ENCODE measurements around the gene PCBD2. TPM values are rescaled to one million over a fixed set of nuclear protein-coding genes. Genes with fewer than 3 reads are reported as not detected.

The PCBD2 gene
- total RNA-seq, 3 donors from 2014 or later (not counting 1 experiment from before 2014, with no cell fraction given): 7.6 to 11.5 (median 7.7) TPM

DNA sequence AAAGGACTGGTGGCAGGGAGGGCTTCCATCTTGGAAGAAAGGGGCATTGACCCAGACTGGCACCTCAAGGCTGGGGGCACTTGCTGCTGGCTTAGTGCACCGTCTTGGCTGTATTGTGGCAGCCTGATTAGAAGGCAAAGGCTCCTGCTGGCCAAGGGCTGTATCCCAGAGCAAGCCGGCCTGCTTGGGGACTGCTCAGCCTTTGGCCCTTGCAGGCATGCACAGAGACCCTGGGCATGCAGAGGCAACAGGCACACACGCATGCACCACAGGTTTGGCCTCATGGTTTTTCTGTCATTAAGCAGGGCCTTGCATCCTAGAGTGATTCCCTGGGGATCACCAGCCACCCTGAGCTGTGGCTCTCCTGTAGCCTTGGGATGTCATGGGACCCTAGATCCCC, 100.1 kb downstream of the PCBD2 start:
- Mint-ChIP-seq H3K4me3 (no peak overlapping the region), H3K9me3 (no peaks in the 10 kb centered on the region)
- no peak for DNase-seq

DNA sequence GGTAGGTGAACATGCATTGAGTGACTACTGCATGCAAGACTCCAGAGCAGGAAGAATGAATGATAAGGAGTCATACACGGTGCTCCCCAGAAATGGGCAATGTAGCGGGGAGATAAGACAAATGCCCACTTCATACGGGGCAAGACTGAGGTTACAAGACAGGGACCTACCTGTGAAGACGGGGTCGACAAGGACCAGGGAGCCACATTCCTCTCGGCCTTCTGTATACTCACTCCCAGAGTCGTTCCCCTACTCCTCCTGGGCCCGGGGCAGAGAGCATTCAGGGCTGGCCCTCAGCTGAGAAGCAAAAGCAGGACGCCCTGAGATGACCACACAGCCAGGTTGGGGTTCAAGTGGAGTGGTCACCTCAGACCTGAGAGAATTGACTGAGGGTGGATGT, 102.4 kb downstream of the PCBD2 start:
- Histone ChIP-seq H3K4me3 (ENCODE audit: low read length) (no peak overlapping the region), H3K36me3 (ENCODE audit: control insufficient read depth, insufficient read depth, low read length) (no peaks in the 10 kb centered on the region), H3K27ac (ENCODE audit: low read length) (no peak overlapping the region), H3K4me1 (ENCODE audit: control insufficient read depth, insufficient read depth, low read length) (no peaks in the 10 kb centered on the region), H3K27me3 (ENCODE audit: control insufficient read depth, insufficient read depth, low read length) (no peaks in the 10 kb centered on the region), H3K9me3 (ENCODE audit: control insufficient read depth, insufficient read depth, low read length) (no peaks in the 10 kb centered on the region)
- Mint-ChIP-seq H3K36me3 (no peaks in the 10 kb centered on the region), H3K4me1 (no peaks in the 10 kb centered on the region), H3K9me3 (no peaks in the 10 kb centered on the region), H3K27ac (no peak overlapping the region), H3K27me3 (ENCODE audit: low read depth in 2 of 2) (no peaks in the 10 kb centered on the region), H3K4me3 (no peak overlapping the region)
- ATAC-seq (no peak), DNase-seq (no peak)
- intact Hi-C loops (cut with micrococcal nuclease): no loop called here
- TF ChIP-seq, protein P1, sequence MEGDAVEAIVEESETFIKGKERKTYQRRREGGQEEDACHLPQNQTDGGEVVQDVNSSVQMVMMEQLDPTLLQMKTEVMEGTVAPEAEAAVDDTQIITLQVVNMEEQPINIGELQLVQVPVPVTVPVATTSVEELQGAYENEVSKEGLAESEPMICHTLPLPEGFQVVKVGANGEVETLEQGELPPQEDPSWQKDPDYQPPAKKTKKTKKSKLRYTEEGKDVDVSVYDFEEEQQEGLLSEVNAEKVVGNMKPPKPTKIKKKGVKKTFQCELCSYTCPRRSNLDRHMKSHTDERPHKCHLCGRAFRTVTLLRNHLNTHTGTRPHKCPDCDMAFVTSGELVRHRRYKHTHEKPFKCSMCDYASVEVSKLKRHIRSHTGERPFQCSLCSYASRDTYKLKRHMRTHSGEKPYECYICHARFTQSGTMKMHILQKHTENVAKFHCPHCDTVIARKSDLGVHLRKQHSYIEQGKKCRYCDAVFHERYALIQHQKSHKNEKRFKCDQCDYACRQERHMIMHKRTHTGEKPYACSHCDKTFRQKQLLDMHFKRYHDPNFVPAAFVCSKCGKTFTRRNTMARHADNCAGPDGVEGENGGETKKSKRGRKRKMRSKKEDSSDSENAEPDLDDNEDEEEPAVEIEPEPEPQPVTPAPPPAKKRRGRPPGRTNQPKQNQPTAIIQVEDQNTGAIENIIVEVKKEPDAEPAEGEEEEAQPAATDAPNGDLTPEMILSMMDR (IDR thresholded peaks at IDR 0.05): no peak
- 89% methylated on average over 9 of the region's 9 CpGs for WGBS (ENCODE audit: insufficient coverage)

More for the DNA sequence above, 100.1 kb downstream of the PCBD2 start:
- no peak for ATAC-seq
- Histone ChIP-seq H3K27me3 (ENCODE audit: control insufficient read depth, insufficient read depth, low read length) (no peaks in the 10 kb centered on the region), H3K36me3 (ENCODE audit: control insufficient read depth, insufficient read depth, low read length) (no peaks in the 10 kb centered on the region), H3K4me1 (ENCODE audit: control insufficient read depth, insufficient read depth, low read length) (no peaks in the 10 kb centered on the region), H3K27ac (ENCODE audit: low read length) (no peak overlapping the region), H3K4me3 (ENCODE audit: low read length) (no peak overlapping the region), H3K9me3 (ENCODE audit: control insufficient read depth, insufficient read depth, low read length) (no peaks in the 10 kb centered on the region)
- intact Hi-C loops (cut with micrococcal nuclease): no loop called here
- 76% methylated on average over 3 of the region's 3 CpGs for WGBS (ENCODE audit: insufficient coverage)
- TF ChIP-seq, protein P1 (IDR thresholded peaks at IDR 0.05): no peak
- Mint-ChIP-seq H3K4me1 (no peaks in the 10 kb centered on the region), H3K27ac (no peak overlapping the region), H3K36me3 (no peaks in the 10 kb centered on the region), H3K27me3 (ENCODE audit: low read depth in 2 of 2) (no peaks in the 10 kb centered on the region)

DNA sequence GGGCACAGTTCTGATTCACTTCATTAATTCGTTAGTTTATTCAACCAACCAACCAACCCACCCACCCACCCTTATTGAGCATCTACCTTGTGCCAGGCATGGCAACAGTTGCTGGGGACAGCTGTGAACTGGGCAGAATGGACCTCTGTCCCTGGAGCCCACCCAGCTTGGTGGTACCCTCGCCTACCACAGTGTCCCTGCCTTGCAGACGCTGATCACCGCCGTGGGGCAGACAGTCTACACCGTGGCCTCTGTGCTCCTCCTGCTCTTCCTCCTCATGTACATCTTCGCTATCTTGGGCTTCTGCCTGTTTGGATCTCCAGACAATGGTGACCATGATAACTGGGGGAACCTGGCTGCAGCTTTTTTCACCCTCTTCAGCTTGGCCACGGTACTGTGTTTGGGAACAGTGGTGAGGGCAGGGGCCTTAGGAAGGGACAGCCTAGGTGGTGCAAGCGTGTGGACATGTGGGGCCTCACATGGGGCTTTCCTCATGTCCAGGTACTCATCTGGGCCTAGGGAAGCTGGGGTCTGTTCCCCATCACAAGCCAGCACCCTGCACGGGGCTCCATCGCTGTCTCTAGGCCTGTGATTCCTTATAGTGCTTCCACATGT, 102.9 kb downstream of the PCBD2 start:
- H3K9me3 ChIP-seq (ENCODE audit: control insufficient read depth, insufficient read depth, low read length): no peaks in the 10 kb centered on the region
- no peak overlapping the region for H3K4me3 ChIP-seq (ENCODE audit: low read length)
- no peaks in the 10 kb centered on the region for H3K27me3 ChIP-seq (ENCODE audit: control insufficient read depth, insufficient read depth, low read length)
- ATAC-seq: no peak
- no peaks in the 10 kb centered on the region for H3K36me3 ChIP-seq (ENCODE audit: control insufficient read depth, insufficient read depth, low read length)
- 78% methylated on average over 11 of the region's 11 CpGs for WGBS (ENCODE audit: insufficient coverage)
- H3K4me3 Mint-ChIP-seq: no peak overlapping the region
- H3K27ac Mint-ChIP-seq: no peak overlapping the region
- DNase-seq: no peak
- no peaks in the 10 kb centered on the region for H3K4me1 ChIP-seq (ENCODE audit: control insufficient read depth, insufficient read depth, low read length)
- H3K27ac ChIP-seq (ENCODE audit: low read length): no peak overlapping the region
- intact Hi-C loops (cut with micrococcal nuclease): no loop called here
- H3K27me3 Mint-ChIP-seq (ENCODE audit: low read depth in 2 of 2): no peaks in the 10 kb centered on the region
- H3K9me3 Mint-ChIP-seq: no peaks in the 10 kb centered on the region
- TF ChIP-seq, protein P1 (IDR thresholded peaks at IDR 0.05): no peak
- H3K36me3 Mint-ChIP-seq: no peaks in the 10 kb centered on the region
- H3K4me1 Mint-ChIP-seq: no peaks in the 10 kb centered on the region

DNA sequence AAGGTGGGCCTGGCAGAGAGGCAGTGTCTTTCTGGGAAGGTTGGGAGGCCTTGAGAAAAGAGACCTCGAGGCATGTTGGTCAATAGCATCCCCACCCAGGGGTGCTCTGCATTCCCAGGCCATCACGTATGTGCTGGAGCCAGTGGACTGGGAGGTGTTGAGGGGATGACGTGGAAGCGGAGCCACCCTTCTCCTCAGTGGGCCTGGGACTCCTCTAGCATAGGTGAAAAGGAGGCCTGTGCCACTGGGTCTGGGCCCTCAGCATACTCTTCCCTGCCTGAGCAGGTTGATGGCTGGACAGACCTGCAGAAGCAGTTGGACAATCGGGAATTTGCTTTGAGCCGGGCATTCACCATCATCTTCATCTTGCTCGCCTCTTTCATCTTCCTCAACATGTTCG, 103.6 kb downstream of the PCBD2 start:
- no peak overlapping the region for H3K27ac Mint-ChIP-seq
- Histone ChIP-seq H3K36me3 (ENCODE audit: control insufficient read depth, insufficient read depth, low read length) (no peaks in the 10 kb centered on the region), H3K4me1 (ENCODE audit: control insufficient read depth, insufficient read depth, low read length) (no peaks in the 10 kb centered on the region), H3K4me3 (ENCODE audit: low read length) (no peak overlapping the region), H3K27me3 (ENCODE audit: control insufficient read depth, insufficient read depth, low read length) (no peaks in the 10 kb centered on the region), H3K27ac (ENCODE audit: low read length) (no peak overlapping the region), H3K9me3 (ENCODE audit: control insufficient read depth, insufficient read depth, low read length) (no peaks in the 10 kb centered on the region)
- H3K9me3 Mint-ChIP-seq: no peaks in the 10 kb centered on the region
- TF ChIP-seq, protein P1 (IDR thresholded peaks at IDR 0.05): no peak
- intact Hi-C loops (cut with micrococcal nuclease): no loop called here
- 90% methylated on average over 8 of the region's 8 CpGs for WGBS (ENCODE audit: insufficient coverage)
- no peak overlapping the region for H3K4me3 Mint-ChIP-seq
- DNase-seq: no peak
- H3K27me3 Mint-ChIP-seq (ENCODE audit: low read depth in 2 of 2): no peaks in the 10 kb centered on the region
- ATAC-seq: no peak
- no peaks in the 10 kb centered on the region for H3K4me1 Mint-ChIP-seq
- H3K36me3 Mint-ChIP-seq: no peaks in the 10 kb centered on the region
